Heart left ventricle (tissue), 16 donors: ENCODE results near the gene SIDT2. TPM values are rescaled to one million over a fixed set of nuclear protein-coding genes. Genes with fewer than 3 reads are reported as not detected.

Source experiments
- ATAC-seq, 4 donors: fragments of 200-7000 bp; cut with Tn5 transposase; one replicate each; pipeline ENCODE4 v1.9.1; 2020 to 2022; ENCODE audit warnings: moderate library complexity in 4 of 4, mild to moderate bottlenecking in 3 of 4, moderate number of reproducible peaks in 1 of 4
- DNase-seq, 5 donors: peaks; one replicate each; pipeline ENCODE4 v3.0.0-alpha.2; 2020
- H3K27ac ChIP-seq, 12 donors: fragments of 200-600 bp; sonication (generic) in 4 of 12; one replicate each; pipeline versions ENCODE4 v1.5.0 to v1.8.0; 2016 to 2022; ENCODE audit warnings: mild to moderate bottlenecking in 2 of 12
- H3K27me3 ChIP-seq, 9 donors: fragments of 200-600 bp; sonication (generic) in 2 of 9; one replicate each; pipeline versions ENCODE4 v1.5.1 to v1.8.0; 2016 to 2022; ENCODE audit warnings: mild to moderate bottlenecking in 3 of 9
- H3K36me3 ChIP-seq, 9 donors: fragments of 200-600 bp; sonication (generic) in 2 of 9; one replicate each; pipeline versions ENCODE4 v1.5.0 to v1.8.0; 2018 to 2022; ENCODE audit warnings: mild to moderate bottlenecking in 2 of 9
- H3K4me1 ChIP-seq, 12 donors: fragments of 200-600 bp; sonication (generic) in 4 of 12; one replicate each; pipeline versions ENCODE4 v1.5.0 to v1.8.0; 2016 to 2022; ENCODE audit warnings: mild to moderate bottlenecking in 3 of 12
- H3K4me3 ChIP-seq, 12 donors: fragments of 200-600 bp; sonication (generic) in 4 of 12; one replicate each; pipeline versions ENCODE4 v1.5.0 to v1.8.0; 2017 to 2022; ENCODE audit warnings: mild to moderate bottlenecking in 9 of 12, moderate library complexity in 4 of 12
- H3K9me3 ChIP-seq, 12 donors: fragments of 200-600 bp; sonication (generic) in 4 of 12; one replicate each; pipeline versions ENCODE4 v1.5.0 to v1.8.0; 2016 to 2022; ENCODE audit warnings: mild to moderate bottlenecking in 1 of 12
- CTCF ChIP-seq, 12 donors: fragments of 200-600 bp; sonication (generic) in 4 of 12; IDR thresholded peaks; one replicate each; pipeline versions ENCODE4 v1.5.0 to v1.8.0; 2018 to 2022; ENCODE audit warnings: antibody characterized with exemption in 12 of 12, mild to moderate bottlenecking in 5 of 12
- POLR2A ChIP-seq, 2 donors: fragments of 450-650 bp; IDR thresholded peaks; one replicate each; pipeline ENCODE4 v1.6.1; 2017; ENCODE audit warnings: antibody characterized with exemption in 2 of 2, mild to moderate bottlenecking in 2 of 2, moderate library complexity in 2 of 2
- WGBS, 4 donors: extraction: QIAGEN DNeasy Blood & Tissue Kit in 2 of 4; methylation state at CpG; one replicate each; pipeline versions ENCODE4 v1.1.5 to v1.1.7; 2013 to 2018; 5-methylcytosine and 5-hydroxymethylcytosine counted together
- intact Hi-C, 10 donors: fragments of 100-400 bp; cut with DNase I; formaldehyde crosslinking; loops; one replicate each; pipeline versions ENCODE4 v1.11.1 to v1.14.2; 2022
- polyA plus RNA-seq, 2 donors: library from polyadenylated mRNA; stranded (reverse); fragments of 200-250 nt; gene quantifications; one replicate each; pipeline ENCODE4 v1.2.3, GENCODE V29; 2013
- total RNA-seq, 9 donors: library from RNA; depleted of rRNA in 2 of 9; stranded (reverse); fragments of >200 nt in 2 of 9; fragmentation: NEBNext Ultra II Directional in 3 of 9; extraction: Animal tissue kit (Norgen Biotek cat#: 25700) in 3 of 9; gene quantifications; one replicate each; pipeline versions ENCODE4 v1.1.0 to v1.2.4, GENCODE V29; 2016 to 2023
- donor health status: ischemic (EF 13 %, LVEDD 7.1; RV severe dilation, severe dysfunction).
- donor health status: healthy with polysubstance abuse.
- donor health status: DM: no; HTN: yes; CAD: no.
- donor health status: DM: no; HTN: no; CAD: no.
- donor health status: ischemic (EF 25% LVEDD 6.9; RV normal size, moderate dysfunction).
- donor health status: ischemic (EF 25% LVEDD 5.7; RV mildly dilated, moderate dysfunction).
- donor health status: healthy.
- donor health status: DM: yes; HTN: yes; CAD: no.
- donor health status: ischemic (EF 35%, LVEDD 5.7; RV mildly dilated, moderate dysfunction).
- donor health status: nonischemic (EF 11% LVEDD 7.7; RV severe dilation, severe dysfunction).
- donor health status: DM: yes; HTN: yes; CAD: no.
- donor health status: PGD.
- donor health status: ischemic (EF 29% LVEDD 5.4; RV normal size, mild dysfunction).
- donor health status: nonischemic (EF 23%, LVEDD 6.1; RV moderate dilation, normal function).

SIDT2 gene
- total and polyA plus RNA-seq, 11 donors = 13.9 to 45.5 (median 19.3) TPM

DNA sequence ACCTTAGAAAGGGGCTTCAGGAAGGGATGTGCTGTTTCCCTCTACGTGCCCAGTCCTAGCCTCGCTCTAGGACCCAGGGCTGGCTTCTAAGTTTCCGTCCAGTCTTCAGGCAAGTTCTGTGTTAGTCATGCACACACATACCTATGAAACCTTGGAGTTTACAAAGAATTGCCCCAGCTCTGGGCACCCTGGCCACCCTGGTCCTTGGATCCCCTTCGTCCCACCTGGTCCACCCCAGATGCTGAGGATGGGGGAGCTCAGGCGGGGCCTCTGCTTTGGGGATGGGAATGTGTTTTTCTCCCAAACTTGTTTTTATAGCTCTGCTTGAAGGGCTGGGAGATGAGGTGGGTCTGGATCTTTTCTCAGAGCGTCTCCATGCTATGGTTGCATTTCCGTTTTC, 18.5 kb downstream of the SIDT2 start:
- Histone ChIP-seq H3K27ac (peak overlapping the region in 2 of 12 donors; percentile 89 to 95), H3K4me3 (no peak overlapping the region), H3K4me1 (peaks cover 0 to 36% (median 19%) of the 10 kb centered on the region in 12 donors), H3K27me3 (no peaks in the 10 kb centered on the region), H3K9me3 (no peaks in the 10 kb centered on the region), H3K36me3 (peaks cover 0 to 53% (median 40%) of the 10 kb centered on the region in 9 donors)
- intact Hi-C loops = no loop called here
- DNase-seq (peak in 2 of 5 donors; percentile 7 to 20), ATAC-seq (no peak)
- no peak for TF ChIP-seq CTCF (IDR thresholded peaks at IDR 0.05)
- no peak for TF ChIP-seq POLR2A (IDR thresholded peaks at IDR 0.05)
- 90 to 97% (median 93%) methylated on average over 7 of the region's 7 CpGs for WGBS, 4 donors

- Histone ChIP-seq H3K4me1 (peaks cover 0 to 39% (median 19%) of the 10 kb centered on the region in 12 donors), H3K27ac (peak overlapping the region in 11 of 12 donors; percentile 66 to 99 (median 82)), H3K27me3 (no peaks in the 10 kb centered on the region), H3K9me3 (no peaks in the 10 kb centered on the region), H3K4me3 (peak overlapping the region in 8 of 12 donors; percentile 39 to 80 (median 54)), H3K36me3 (peaks cover 0 to 45% (median 38%) of the 10 kb centered on the region in 9 donors)
- 65 to 81% (median 75%) methylated on average over 17 of the region's 17 CpGs for WGBS, 4 donors
- ATAC-seq (peak in 1 of 4 donors; percentile 6), DNase-seq (peak in 3 of 5 donors; percentile 18 to 33 (median 31))
- no peak for TF ChIP-seq POLR2A (IDR thresholded peaks at IDR 0.05)
- peak; percentile 13 to 54 (median 35) for TF ChIP-seq CTCF (IDR thresholded peaks at IDR 0.05)
- intact Hi-C loops = loop anchor here in 1 of 10 donors (2.0 kb wide), 1 partner anchor 23 kb away; no protein-coding TSS in a partner anchor
These were observed 19.2 kb downstream of the SIDT2 start for GRCh38 chr11:117197516-117198456.

- Histone ChIP-seq H3K27me3 (no peaks in the 10 kb centered on the region), H3K4me1 (peaks cover 0 to 48% (median 19%) of the 10 kb centered on the region in 12 donors), H3K27ac (peak overlapping the region; percentile 66 to 99 (median 78)), H3K36me3 (peaks cover 0 to 45% (median 37%) of the 10 kb centered on the region in 9 donors), H3K9me3 (no peaks in the 10 kb centered on the region), H3K4me3 (peak overlapping the region in 11 of 12 donors; percentile 4 to 80 (median 50))
- TF ChIP-seq POLR2A (IDR thresholded peaks at IDR 0.05) = no peak
- no peak for TF ChIP-seq CTCF (IDR thresholded peaks at IDR 0.05)
- peak in 1 of 5 donors; percentile 24 for DNase-seq
- ATAC-seq = no peak
- intact Hi-C loops = loop anchor here in 1 of 10 donors (2.0 kb wide), 1 partner anchor 22 kb away; no protein-coding TSS in a partner anchor
- WGBS, 4 donors = 60 to 76% (median 69%) methylated on average over 4 of the region's 4 CpGs
These were observed 20.1 kb downstream of the SIDT2 start for GRCh38 chr11:117198613-117199012.
